Erythroblast (primary cell): ENCODE data around the gene ACOT13.

ENCODE experiments used
- GATA1 ChIP-seq: IDR thresholded peaks from 2 replicates; pipeline ENCODE4 v1.6.1; 2011; ENCODE audit warnings: low read depth, mild to moderate bottlenecking, control low read depth, low read length, moderate library complexity
- POLR2A ChIP-seq: IDR thresholded peaks from 2 replicates; pipeline ENCODE4 v1.6.1; 2011; ENCODE audit warnings: mild to moderate bottlenecking, low read length

DNA sequence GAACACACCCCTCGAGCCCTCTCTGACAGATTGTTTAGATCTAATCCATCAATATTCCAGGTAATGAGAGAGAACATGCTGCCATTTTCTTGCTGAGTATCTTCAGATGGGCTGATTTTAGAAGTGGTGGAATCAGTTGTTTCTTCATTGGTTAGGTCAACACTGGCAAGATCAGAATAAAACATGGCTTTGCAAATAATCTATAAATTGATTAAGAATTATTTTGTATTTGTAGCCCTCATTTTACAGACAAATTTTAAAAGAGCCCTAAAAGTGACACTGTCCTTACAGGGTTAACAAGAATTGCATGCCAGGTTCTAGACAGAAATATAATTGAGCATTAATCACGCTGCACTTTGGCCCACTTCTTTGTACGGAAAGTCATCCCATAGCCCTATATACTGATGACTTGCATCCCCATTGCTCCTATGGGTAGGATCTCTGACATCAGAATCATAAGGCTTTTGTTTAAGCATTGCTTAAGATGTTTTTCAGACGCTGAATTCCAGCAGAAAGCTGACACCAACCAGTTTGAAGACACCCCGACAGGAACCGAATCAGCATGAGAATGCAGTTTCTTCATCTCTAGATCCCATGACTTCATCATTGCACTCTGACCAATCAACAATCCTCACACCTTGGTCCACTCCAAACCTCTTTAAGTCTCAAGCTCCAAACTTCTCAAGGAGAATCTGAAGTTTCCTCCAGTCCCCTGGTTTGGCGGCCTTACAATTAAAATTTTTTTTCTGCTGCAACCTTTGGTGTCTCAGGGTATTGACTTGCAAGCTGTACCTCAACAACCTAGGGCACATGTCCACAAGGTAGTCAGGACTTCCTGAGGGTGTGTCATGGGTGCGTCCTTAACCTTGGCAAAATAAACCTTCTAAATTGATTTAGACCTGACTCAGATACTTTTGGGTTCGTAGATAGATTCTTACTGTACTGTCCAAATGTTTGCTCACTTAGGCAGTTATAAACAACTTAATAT lies 8.0 kb upstream of the ACOT13 start:
- no peak for TF ChIP-seq POLR2A
- no peak for TF ChIP-seq GATA1
